IPS-20b (cell line): ENCODE results near the gene SLC16A9.

ENCODE experiments used
- H3K27ac ChIP-seq: one replicate; pipeline ENCODE4 v1.5.1; 2013; ENCODE audit warnings: low read length
- H3K27me3 ChIP-seq: 2 replicates; pipeline ENCODE4 v1.6.1; 2013; ENCODE audit warnings: mild to moderate bottlenecking, low read length, inconsistent platforms; ENCODE audit not compliant: insufficient read depth
- H3K36me3 ChIP-seq: 2 replicates; pipeline ENCODE4 v1.6.1; 2013; ENCODE audit warnings: low read depth, mild to moderate bottlenecking, inconsistent platforms, low read length, moderate library complexity; ENCODE audit not compliant: insufficient read depth
- H3K4me1 ChIP-seq: 2 replicates; pipeline ENCODE4 v1.6.1; 2013; ENCODE audit warnings: mild to moderate bottlenecking, control low read depth, inconsistent platforms, low read length, moderate library complexity; ENCODE audit not compliant: insufficient read depth
- H3K4me3 ChIP-seq: 2 replicates; pipeline ENCODE4 v1.5.1; 2013; ENCODE audit warnings: mild to moderate bottlenecking, low read length, inconsistent platforms
- H3K9ac ChIP-seq: 2 replicates; pipeline ENCODE4 v1.6.1; 2013; ENCODE audit warnings: low read depth, mild to moderate bottlenecking, inconsistent platforms, low read length, moderate library complexity
- H3K9me3 ChIP-seq: 2 replicates; pipeline ENCODE4 v1.6.1; 2013; ENCODE audit warnings: mild to moderate bottlenecking, low read depth, low read length, inconsistent platforms; ENCODE audit not compliant: insufficient read depth

Gene SLC16A9

DNA sequence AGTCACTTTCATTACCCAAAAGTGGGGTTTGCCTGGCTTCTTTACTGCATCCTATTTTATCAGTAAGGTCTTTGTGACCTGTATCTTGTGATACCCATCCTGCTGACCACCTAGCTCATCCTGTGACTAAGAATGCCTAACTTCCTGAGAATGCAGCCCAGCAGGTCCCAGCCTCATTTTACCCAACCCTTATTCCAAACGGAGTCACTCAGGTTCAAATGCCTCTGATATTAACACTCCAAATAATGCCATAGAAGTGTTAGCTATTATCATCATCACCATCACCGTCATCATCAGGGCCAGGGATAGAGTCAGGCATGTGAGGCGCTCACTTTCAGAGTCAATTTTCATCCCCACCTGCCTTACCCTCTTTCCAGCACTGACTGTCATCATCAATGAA lies 85.5 kb downstream of the SLC16A9 start:
- Histone ChIP-seq H3K36me3 (no peaks in the 10 kb centered on the region), H3K4me3 (no peak overlapping the region), H3K4me1 (peaks cover 10% of the 10 kb centered on the region; the same call in 1 of the 2 replicates), H3K9me3 (no peaks in the 10 kb centered on the region), H3K9ac (no peak overlapping the region), H3K27me3 (no peaks in the 10 kb centered on the region), H3K27ac (no peak overlapping the region)

DNA sequence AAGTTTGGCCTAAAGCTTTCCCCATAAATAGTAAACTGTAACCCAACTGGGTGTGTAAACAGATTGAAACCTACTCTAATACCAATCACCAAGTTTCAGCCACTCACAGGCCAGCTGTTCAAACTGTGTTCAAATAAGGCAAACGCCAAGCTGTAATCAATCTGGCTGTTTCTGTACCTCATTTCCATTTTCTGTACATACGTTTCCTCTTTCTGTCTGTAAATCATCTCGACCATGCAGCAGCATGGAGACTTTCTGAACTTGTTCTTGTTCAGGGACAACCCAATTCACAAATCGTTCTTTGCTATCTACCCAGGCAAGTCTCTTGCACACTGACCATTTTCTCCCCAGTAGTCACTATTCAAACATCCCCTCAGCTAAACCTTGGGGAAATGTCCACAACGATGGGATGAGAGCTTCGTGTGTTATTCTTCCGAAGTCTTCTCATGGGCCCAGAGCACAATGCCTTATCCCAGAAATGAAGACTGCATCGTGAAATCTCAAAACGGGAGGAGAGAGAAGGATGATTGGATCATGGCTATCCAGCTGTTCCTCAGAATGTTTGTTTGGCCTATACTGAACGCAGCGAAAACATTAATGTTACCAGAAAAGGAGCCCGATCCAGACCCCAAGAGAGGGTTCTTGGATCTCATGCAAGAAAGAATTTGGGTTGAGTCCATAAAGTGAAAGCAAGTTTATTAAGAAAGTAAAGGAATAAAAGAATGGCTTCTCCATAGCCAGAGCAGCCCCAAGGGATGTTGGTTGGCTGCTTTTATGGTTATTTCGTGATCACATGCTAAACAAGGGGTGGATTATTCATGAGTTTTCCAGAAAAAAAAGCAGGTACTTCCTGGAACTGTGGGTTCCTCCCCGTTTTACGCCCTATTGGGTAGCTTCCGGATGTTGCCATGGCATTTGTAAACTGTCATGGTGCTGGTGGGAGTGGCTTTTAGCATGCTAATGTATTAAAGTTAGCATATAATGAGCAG lies 86.2 kb downstream of the SLC16A9 start:
- Histone ChIP-seq H3K9me3 (no peaks in the 10 kb centered on the region), H3K4me3 (no peak overlapping the region), H3K36me3 (no peaks in the 10 kb centered on the region), H3K9ac (no peak overlapping the region), H3K27me3 (no peaks in the 10 kb centered on the region), H3K4me1 (peaks cover 10% of the 10 kb centered on the region; the same call in 1 of the 2 replicates), H3K27ac (no peak overlapping the region)

DNA sequence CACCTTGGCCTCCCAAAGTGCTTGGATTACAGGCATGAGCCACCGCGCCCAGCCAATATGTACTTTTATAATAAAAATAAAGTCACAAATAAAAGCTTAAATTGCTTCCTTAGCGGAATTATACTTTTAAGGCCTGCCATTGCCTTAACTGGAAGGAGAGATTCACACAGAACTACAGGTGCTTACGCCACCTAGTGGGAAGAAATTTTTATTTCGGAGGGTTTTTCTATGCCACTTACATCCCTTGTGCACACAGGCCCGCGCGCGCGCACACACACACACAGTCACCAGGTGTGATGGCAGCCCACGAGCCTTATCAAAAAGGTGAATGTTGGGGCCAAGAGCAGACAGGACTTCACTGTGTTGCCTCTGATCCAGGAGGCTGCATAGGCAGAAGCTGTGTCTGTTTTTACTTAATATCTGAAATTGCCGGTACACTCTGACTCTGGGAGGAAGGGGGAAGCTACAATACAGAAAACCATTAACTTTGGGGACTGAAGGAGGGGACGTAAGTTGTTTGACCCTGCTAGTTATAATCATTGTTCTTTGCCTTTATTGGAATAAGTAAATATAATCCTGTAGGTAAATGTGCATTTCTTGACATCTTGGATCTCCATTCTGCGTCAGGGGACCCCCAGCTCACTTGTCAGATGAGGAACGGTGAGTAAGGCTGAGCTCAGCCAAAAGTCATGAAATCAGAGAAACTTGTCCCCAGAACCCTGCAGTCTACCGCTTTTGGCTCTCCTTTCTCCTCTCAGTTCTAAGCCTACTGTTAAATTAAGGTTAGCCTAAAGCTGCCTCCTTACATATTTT lies 87.1 kb downstream of the SLC16A9 start:
- Histone ChIP-seq H3K9me3 (no peaks in the 10 kb centered on the region), H3K27me3 (no peaks in the 10 kb centered on the region), H3K9ac (no peak overlapping the region), H3K27ac (no peak overlapping the region), H3K4me3 (no peak overlapping the region), H3K36me3 (no peaks in the 10 kb centered on the region), H3K4me1 (peaks cover 10% of the 10 kb centered on the region; the same call in 1 of the 2 replicates)

DNA sequence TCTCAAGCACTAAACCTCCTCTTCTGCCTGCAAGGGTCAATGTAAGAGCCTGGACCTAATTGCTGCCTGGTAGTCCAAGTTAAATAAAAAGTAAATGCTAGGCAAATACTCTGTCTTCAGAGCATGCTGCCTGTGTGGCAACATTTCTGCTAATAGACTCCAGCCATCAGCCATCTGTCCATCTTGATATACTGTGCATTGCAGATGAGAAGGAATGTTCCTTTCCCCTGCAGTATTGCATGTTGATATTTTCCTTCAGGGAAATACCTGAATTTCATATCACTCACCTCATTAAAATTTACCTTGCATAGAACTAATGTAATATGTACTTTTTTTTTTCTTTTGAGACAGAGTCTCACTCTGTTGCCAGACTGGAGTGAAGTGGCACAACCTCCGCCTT lies 87.9 kb downstream of the SLC16A9 start:
- H3K36me3 ChIP-seq, result no peaks in the 10 kb centered on the region
- no peak overlapping the region for H3K27ac ChIP-seq
- H3K9ac ChIP-seq, result no peak overlapping the region
- H3K27me3 ChIP-seq, result no peaks in the 10 kb centered on the region
- H3K9me3 ChIP-seq, result no peaks in the 10 kb centered on the region
- peaks cover 7% of the 10 kb centered on the region; the same call in 1 of the 2 replicates for H3K4me1 ChIP-seq
- H3K4me3 ChIP-seq, result no peak overlapping the region

DNA sequence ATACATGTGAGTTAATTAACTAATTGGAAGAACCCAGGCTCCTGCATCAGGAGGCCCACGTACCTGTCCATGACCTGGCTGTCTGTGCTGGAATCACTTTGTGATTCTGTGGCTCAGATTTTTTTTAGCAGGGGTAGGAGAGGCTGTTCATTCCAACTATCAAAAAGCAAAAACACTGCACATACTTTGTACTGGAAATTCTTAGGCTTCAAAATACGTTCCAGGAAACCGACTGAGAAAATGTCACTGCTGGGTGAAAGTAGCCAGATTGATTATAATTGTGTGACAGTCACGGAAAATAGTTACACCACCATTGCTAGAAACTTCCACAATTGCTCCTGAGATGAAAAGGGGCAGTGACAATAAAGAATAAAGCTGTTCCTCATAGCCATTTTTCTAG lies 91.0 kb downstream of the SLC16A9 start:
- no peak overlapping the region for H3K4me3 ChIP-seq
- no peaks in the 10 kb centered on the region for H3K27me3 ChIP-seq
- H3K4me1 ChIP-seq, result no peaks in the 10 kb centered on the region
- H3K36me3 ChIP-seq, result no peaks in the 10 kb centered on the region
- H3K27ac ChIP-seq, result no peak overlapping the region
- no peak overlapping the region for H3K9ac ChIP-seq
- no peaks in the 10 kb centered on the region for H3K9me3 ChIP-seq

DNA sequence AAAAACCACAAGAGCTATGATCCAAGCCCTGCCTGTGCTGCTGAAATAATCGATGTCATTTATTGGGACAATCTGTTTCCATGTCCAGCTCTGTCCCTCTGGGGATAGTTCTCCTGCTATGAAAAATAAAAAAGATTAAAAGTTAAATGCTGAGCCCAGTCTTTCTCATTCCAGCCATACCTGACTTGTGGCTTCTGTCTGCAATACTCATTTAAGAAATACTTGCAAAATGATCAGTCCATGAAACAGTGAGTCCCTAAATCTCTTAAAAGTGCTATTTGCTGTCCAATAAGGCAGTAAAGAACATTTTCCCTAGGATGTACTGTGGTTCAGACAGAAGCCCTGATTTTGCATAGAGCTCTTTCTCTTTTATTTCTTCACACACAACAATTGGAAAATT lies 91.7 kb downstream of the SLC16A9 start:
- Histone ChIP-seq H3K4me3 (no peak overlapping the region), H3K36me3 (no peaks in the 10 kb centered on the region), H3K9me3 (no peaks in the 10 kb centered on the region), H3K27me3 (no peaks in the 10 kb centered on the region), H3K4me1 (no peaks in the 10 kb centered on the region), H3K9ac (no peak overlapping the region), H3K27ac (no peak overlapping the region)

DNA sequence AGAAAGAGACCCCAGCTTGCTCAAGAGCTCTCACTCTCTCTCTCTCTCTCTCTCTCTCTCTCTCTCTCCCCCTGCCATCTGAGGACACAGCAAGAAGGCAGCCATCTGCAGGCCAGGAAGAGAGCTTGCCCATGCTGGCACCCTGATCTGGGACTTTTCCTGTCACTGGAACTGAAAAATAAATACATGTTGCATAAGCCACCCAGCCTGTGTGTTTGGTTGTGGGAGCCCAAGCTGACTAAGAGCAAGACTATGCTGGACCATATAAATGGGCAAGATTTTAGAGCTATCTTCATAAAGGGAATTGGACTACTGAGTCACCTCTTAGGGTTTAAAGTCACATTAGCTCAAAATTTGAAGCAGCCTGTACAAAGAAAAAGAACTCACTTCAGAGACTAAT lies 98.6 kb downstream of the SLC16A9 start:
- no peak overlapping the region for H3K9ac ChIP-seq
- H3K36me3 ChIP-seq, result no peaks in the 10 kb centered on the region
- no peaks in the 10 kb centered on the region for H3K27me3 ChIP-seq
- no peak overlapping the region for H3K27ac ChIP-seq
- H3K4me1 ChIP-seq, result no peaks in the 10 kb centered on the region
- H3K9me3 ChIP-seq, result no peaks in the 10 kb centered on the region
- no peak overlapping the region for H3K4me3 ChIP-seq

DNA sequence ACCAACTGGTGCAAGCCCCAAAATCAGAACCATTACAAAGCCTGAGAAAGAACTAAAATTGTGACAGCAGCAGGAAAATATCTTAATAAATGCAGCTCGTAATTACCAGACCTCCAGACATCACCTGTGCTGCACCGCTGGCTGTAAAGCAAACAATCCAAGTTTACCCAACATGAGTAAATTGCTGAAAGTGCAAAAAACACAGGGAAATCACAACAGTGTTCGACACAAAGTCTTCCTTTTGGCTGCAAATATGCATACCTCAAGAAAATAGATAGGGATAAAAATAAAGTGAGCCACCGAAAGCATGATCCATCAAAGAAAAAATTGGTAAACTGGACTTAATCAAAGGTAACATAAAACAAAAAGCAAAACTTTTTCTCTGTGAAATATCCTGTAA lies 101.7 kb downstream of the SLC16A9 start:
- Histone ChIP-seq H3K36me3 (no peaks in the 10 kb centered on the region), H3K4me1 (no peaks in the 10 kb centered on the region), H3K9me3 (no peaks in the 10 kb centered on the region), H3K9ac (no peak overlapping the region), H3K27ac (no peak overlapping the region), H3K27me3 (no peaks in the 10 kb centered on the region), H3K4me3 (no peak overlapping the region)

DNA sequence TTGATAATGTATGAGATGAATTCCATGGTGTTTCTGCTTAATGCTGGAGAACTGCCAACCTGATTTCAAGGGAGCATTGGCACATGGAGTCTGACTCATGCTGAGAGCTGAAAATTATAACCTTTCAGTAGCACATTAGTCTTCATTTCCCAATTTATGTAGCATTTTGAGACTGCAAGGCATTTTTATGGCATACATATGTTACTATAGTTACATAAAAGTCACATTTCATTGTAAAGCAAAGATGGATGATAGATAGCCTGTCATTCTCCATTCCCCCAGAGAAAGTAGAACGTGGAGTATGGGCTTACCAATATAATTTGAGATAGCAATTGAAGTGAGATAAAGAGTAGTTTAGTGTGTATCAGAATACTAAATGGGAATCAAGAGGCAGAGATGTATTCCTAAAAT lies 103.1 kb downstream of the SLC16A9 start:
- H3K9me3 ChIP-seq, result no peaks in the 10 kb centered on the region
- H3K27me3 ChIP-seq, result no peaks in the 10 kb centered on the region
- H3K9ac ChIP-seq, result no peak overlapping the region
- no peak overlapping the region for H3K4me3 ChIP-seq
- H3K36me3 ChIP-seq, result no peaks in the 10 kb centered on the region
- no peak overlapping the region for H3K27ac ChIP-seq
- H3K4me1 ChIP-seq, result no peaks in the 10 kb centered on the region

DNA sequence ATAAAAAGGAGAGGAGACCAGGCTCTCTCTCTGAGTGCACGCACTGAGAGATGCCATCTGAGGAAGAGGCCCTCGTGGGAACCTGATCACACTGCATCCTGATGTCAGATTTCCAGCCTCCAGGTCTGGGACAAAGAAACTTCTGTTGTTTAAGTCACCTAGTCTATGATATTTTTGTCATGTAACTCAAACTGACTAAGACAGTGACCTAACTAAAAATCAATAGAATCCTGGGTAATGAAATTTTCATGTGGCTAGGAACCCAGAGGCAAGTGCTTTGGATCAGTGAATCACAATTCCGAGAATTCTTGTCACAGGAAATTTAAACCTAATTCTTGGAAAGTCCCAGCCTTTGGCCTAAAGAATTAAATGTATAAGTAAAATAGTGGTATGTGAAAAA lies 107.7 kb downstream of the SLC16A9 start:
- no peaks in the 10 kb centered on the region for H3K9me3 ChIP-seq
- no peak overlapping the region for H3K4me3 ChIP-seq
- no peaks in the 10 kb centered on the region for H3K4me1 ChIP-seq
- H3K27ac ChIP-seq, result no peak overlapping the region
- H3K9ac ChIP-seq, result no peak overlapping the region
- H3K27me3 ChIP-seq, result no peaks in the 10 kb centered on the region
- no peaks in the 10 kb centered on the region for H3K36me3 ChIP-seq
